Measurements from ENCODE around the gene ZDHHC3. TPM values are rescaled to one million over a fixed set of nuclear protein-coding genes. Genes with fewer than 3 reads are reported as not detected.
A peak's percentile ranks its signal among the peaks of the same experiment; 100 is the strongest.

The ZDHHC3 gene
- total RNA-seq, 2 donors from 2014 or later: 21.7 to 40.5 TPM

DNA sequence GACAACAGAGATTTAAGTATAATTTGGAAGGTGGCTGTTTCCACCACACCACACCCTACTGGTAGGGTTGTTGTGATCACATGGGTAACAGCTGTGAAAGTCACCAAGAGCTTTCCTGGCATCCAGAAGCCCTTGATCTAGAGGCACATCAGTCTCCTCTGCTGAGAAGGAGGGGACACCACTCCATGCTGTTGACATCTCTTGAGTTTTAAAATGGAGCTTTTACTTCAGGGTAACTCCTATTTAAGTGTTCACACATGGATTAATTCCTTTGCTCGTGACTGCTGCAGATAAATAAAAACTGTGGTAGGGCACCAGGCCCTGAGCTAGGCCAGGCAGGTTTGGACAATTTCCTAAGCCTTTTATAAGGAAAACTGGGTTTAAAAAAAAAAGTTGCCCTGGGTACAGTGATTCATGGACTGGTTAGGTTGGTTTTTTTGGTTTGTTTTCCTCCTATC lies 7.5 kb upstream of the ZDHHC3 start:
- H3K36me3 Mint-ChIP-seq: peaks cover 8 to 28% of the 10 kb centered on the region in 2 donors
- H3K27ac Mint-ChIP-seq: peak overlapping the region in 1 of 2 donors; percentile 30
- H3K9me3 Mint-ChIP-seq: no peaks in the 10 kb centered on the region
- ATAC-seq (no peak), DNase-seq (ENCODE audit: low spot score in 2 of 2) (no peak)

DNA sequence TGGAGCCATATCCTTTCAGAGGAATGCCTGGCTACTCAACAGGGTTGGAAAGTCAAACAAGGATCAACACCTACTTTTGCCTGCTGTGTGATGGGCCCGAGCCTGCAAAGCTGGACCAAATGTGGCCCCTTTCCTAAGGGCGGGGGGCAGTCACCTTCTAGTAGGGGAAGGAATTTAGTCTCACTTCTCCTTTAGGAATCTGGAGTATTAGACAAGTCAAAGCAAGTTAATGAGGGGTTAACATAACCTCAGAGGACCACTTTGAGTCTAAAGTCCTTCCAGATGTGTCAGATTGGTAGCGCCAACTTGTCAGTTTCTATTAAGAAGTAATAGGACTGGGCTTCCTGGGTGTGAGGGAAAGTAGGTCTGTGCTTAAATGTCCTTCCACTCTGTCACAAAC lies 6.8 kb upstream of the ZDHHC3 start:
- Mint-ChIP-seq H3K36me3 (peaks cover 8 to 31% of the 10 kb centered on the region in 2 donors), H3K9me3 (no peaks in the 10 kb centered on the region), H3K27ac (no peak overlapping the region)
- no peak for DNase-seq (ENCODE audit: low spot score in 2 of 2)
- no peak for ATAC-seq

DNA sequence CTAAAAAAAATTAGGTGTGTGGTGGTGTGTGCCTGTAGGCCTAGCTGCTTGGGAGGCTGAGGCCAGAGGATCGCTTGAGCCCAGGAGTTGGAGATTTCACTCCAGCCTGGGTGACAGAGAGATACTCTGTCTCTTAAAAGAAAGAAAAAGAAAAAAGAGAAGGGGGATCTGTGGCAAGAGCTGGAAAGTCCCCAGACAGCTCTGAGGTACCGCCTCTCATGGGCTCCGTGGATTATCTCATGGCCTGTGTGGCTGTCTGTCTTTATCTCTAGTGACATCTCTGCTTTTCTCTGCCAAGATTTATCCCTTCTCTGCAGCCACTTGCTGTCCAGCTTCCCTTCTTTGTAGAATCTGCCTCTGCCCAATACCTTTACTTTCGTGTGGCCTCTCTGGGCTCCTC lies 5.8 kb upstream of the ZDHHC3 start:
- ATAC-seq (peak; percentile 60 to 61), DNase-seq (ENCODE audit: low spot score in 2 of 2) (no peak)
- peaks cover 8 to 37% of the 10 kb centered on the region in 2 donors for H3K36me3 Mint-ChIP-seq
- H3K27ac Mint-ChIP-seq: peak overlapping the region; percentile 66
- H3K9me3 Mint-ChIP-seq: no peaks in the 10 kb centered on the region

DNA sequence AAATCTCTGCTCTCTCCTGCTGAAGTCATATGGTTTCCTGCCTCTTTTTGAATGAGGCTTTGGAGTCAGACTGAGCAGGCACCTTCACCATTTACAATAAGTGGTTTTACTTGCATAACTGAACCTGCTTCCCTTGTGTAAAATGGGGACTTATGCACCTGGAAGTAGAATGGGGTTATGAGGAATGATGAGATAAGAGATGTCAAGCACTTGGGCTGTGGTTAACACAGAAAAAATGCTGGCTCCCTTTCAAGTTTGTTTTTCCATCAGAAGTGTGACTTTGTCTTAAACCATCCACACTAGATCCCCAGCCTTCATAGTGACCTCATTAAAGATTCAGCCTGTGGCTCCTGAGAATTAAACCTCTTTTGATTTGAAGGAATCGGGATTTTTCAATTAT lies 5.2 kb upstream of the ZDHHC3 start:
- ATAC-seq: peak; percentile 44 to 52
- peaks cover 14 to 43% of the 10 kb centered on the region in 2 donors for H3K36me3 Mint-ChIP-seq
- H3K9me3 Mint-ChIP-seq: no peaks in the 10 kb centered on the region
- DNase-seq (ENCODE audit: low spot score in 2 of 2): no peak
- peak overlapping the region in 1 of 2 donors; percentile 66 for H3K27ac Mint-ChIP-seq

DNA sequence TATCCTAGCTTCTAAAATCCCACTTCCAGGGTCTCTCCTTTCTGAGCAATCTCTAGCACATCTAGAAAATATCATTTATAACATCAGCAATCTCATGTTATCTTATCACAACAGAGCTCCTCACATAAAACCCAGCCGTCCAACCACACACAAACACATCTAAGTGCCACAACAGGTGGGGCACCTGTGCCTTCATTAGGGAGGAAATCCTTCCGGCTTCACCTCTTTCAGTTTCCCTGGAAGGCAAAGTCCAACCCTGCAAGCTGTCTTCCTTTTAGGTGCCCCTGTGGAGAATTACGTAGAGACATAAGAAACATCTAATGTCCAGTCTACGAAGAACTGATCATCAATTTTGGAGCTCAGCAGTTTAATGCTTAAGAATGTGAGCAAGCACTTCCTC lies 1.6 kb downstream of the ZDHHC3 start:
- H3K36me3 Mint-ChIP-seq: peaks cover 8 to 25% of the 10 kb centered on the region in 2 donors
- no peak for DNase-seq (ENCODE audit: low spot score in 2 of 2)
- ATAC-seq: no peak
- H3K9me3 Mint-ChIP-seq: no peaks in the 10 kb centered on the region
- no peak overlapping the region for H3K27ac Mint-ChIP-seq

DNA sequence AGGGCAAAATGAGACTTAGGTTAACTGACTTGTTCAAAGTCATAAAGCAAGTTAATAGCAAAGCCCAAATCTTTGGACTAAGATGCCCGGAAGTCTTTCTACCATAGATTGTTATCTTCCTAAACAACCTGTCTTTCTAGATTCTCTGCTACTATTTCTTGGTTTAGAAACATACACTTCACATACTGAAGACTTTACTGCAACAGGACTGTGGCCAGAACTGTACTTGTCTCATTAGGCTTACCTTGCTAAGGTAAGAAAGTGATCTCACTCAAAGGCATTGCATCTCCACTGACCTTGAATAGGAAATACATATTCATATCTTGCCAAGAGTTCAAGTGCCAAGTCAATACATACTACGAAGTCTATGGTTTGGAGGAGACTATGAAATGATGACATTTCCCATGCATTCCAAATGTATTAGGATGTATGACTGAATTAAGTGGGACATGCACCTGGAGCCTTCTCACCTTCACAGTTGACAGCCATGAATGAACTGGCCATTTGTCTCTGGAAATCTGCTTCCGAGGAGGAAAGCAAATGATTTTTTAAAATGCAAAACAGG lies 5.0 kb downstream of the ZDHHC3 start:
- DNase-seq (ENCODE audit: low spot score in 2 of 2) (no peak), ATAC-seq (no peak)
- Mint-ChIP-seq H3K27ac (no peak overlapping the region), H3K9me3 (no peaks in the 10 kb centered on the region), H3K36me3 (no peaks in the 10 kb centered on the region)

DNA sequence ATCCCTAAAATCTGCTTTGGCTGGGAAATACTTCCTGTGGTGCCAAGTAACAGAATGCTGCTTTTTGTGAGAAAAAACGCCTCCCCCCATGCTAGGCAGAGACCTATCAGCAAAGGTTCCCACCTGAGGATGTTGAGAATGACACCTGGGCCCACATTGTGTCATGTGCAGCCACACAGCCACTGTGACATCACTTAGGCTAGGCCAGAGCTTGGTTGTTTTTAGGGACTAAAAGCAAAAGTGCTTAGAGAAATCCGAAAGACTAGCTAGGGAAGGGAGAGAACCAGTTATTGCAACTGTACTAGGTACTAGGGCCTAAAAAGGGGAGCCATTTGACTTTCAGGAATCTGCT lies 6.2 kb downstream of the ZDHHC3 start:
- Mint-ChIP-seq H3K36me3 (no peaks in the 10 kb centered on the region), H3K9me3 (no peaks in the 10 kb centered on the region), H3K27ac (no peak overlapping the region)
- DNase-seq (ENCODE audit: low spot score in 2 of 2) (no peak), ATAC-seq (no peak)

DNA sequence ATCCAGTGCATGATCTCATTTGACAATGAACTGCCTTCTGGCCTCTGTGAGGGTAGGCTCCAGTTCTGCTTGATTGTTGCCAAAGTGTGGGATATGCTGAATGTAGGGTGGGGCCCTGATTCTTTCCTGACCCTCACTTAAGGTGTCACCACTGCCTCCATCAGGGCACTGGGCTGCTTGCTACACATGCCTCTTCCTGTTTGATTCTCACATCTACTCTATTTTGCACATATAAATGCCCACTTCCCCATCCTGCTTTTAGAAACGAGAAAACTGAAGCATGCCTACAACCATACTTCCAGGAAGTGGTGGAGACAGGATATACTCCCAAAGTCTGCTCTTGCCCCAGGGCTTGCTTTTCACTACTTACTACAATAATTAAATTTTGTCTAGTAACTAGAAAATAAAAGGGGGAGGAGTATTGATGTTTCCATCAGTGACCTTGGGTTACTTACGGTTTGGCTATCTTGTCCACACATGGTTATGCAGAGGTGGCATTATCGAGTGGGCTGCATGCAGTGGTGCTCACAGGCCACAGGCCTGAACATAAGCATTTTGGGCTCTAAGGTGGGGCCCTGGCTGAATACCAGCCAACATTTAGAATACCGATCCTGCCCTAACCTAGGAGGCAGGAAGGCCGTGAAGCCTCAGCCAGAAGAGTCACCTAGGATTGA lies 6.7 kb downstream of the ZDHHC3 start:
- Mint-ChIP-seq H3K36me3 (no peaks in the 10 kb centered on the region), H3K27ac (no peak overlapping the region), H3K9me3 (no peaks in the 10 kb centered on the region)
- ATAC-seq: no peak
- DNase-seq (ENCODE audit: low spot score in 2 of 2): no peak

DNA sequence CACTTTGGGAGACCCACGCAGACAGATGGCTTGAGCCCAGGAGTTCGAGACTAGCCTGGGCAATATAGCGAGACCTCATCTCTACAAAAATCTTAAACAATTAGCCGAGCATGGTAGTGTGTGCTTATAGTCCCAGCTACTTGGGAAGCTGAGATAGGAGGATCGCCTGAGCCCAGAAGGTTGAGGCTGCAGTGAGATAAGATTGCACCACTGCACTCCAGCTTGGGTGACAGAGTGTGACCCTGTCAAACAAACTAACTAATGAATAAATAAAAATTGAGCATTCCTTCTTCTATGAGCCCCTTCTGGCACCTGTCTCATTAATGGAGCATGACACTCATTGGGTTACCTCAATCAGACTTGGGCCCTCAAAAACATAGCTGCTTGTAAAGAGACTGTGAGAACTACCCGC lies 7.5 kb downstream of the ZDHHC3 start:
- no peaks in the 10 kb centered on the region for H3K9me3 Mint-ChIP-seq
- ATAC-seq (no peak), DNase-seq (ENCODE audit: low spot score in 2 of 2) (no peak)
- no peaks in the 10 kb centered on the region for H3K36me3 Mint-ChIP-seq
- H3K27ac Mint-ChIP-seq: no peak overlapping the region

DNA sequence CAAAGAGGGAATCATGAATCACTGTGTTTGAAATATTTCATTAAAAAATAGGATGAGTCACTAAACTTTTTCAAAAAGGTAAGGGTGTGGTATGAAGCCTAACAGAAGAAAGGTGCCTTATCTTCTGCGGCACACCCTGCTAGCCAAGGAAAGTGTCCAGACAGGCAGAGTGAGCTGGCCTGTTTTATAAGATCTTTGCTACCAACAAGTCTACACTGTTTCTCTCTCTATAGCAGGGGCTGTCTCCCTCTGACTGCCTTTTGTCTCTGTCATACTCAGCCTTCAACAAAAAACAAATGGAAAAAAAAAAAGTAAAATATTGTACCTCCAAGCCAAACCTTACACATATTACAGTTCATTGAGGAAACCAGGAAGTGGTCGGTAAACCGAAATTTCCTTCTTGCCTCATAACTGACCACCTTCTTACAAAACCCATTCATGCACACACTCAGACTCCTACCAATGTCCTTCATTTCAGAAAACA lies 9.1 kb downstream of the ZDHHC3 start:
- Mint-ChIP-seq H3K9me3 (no peaks in the 10 kb centered on the region), H3K36me3 (no peaks in the 10 kb centered on the region), H3K27ac (peak overlapping the region in 1 of 2 donors; percentile 16)
- DNase-seq (ENCODE audit: low spot score in 2 of 2) (no peak), ATAC-seq (peak; percentile 51 to 60)

DNA sequence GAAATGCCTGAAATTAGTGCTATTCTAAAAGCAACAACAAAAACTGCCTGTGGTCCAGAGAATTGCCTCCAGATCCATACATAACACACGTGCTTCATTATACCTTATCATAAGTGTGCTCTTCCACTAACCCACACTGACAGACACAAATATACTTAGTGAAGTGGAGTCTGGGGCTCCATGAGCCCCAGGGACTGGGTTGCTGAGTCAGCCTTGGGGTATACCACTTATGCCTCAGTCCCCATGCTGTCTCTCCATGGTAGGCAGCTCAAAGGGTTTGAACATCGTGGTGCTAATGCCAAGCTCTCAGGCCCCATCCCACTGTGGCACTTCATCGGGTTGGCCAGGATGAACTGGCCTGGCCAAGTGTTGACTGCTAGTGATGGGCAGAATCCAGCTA lies 10.8 kb downstream of the ZDHHC3 start:
- Mint-ChIP-seq H3K27ac (no peak overlapping the region), H3K9me3 (no peaks in the 10 kb centered on the region), H3K36me3 (no peaks in the 10 kb centered on the region)
- DNase-seq (ENCODE audit: low spot score in 2 of 2) (no peak), ATAC-seq (no peak)

DNA sequence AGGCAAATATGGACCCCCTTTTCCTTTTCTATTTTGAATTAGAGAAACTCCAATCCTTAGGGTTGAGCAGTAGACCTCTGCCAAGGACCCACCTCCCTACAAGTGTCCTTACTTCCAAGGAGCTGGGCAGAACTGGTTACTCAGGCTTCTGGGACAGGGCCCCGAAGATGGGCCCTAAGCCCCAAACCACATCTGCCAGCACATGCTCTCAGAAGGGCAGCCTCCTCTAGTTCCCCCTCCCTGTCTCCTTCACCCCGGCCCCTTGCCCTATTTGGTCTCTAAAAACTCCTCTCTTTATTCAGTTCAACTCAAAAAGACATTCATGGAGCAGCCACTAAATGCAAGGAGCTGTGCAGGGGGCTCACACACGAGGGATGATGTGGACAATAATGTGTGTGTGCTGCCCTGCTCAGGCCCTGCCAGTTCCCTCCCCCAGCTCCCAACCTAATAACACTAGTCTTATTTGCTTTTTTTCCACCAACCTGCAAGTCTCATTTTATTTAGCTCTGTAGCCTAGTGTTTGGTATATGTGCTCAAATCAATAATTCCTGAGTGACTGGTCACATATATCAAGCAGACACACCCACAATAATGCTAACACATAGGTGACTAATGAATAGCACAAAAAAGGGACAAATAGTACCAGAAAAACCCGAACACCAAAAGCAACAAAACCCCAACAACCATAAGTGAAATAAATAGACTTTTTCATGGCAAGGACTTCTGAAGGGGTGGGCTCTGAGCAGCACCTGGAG lies 12.2 kb downstream of the ZDHHC3 start:
- Mint-ChIP-seq H3K9me3 (no peaks in the 10 kb centered on the region), H3K36me3 (no peaks in the 10 kb centered on the region), H3K27ac (no peak overlapping the region)
- ATAC-seq (no peak), DNase-seq (ENCODE audit: low spot score in 2 of 2) (no peak)

DNA sequence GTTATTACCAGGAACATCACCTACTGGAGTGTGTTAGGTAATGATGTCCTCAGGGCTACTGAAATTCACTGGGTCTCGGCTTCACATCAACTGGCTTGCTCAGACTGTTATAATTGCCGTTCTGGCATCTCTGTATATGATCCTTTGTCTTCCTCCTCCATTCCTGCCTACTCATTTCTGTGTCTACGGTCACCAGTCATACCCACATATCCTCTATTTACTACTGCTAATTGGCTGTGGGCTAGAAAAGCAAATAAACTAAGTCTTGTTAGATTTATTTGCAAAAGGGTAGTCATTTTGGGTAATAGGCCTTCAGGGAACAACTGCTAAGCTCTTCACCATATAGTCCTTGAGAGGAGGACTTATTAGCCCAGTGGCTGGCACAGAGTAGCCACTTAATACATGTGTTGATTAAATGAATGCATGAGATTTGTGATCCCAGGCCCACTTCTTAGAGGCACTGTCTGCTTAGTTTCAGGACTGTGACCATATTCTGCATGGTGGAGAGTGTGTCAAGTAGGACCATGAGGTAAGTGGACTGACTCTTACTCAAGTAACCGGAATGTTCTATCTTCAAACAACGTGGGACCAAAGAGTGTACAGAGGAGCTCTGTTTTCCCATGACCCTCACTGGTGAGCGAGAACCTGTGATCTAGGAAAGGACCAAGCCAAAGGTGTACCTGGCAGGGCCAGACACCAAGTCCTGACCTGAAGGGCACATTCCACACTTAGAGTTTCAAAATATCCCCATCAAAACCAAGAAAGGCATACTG lies 13.2 kb downstream of the ZDHHC3 start:
- ATAC-seq: no peak
- no peak overlapping the region for H3K27ac Mint-ChIP-seq
- H3K9me3 Mint-ChIP-seq: no peaks in the 10 kb centered on the region

DNA sequence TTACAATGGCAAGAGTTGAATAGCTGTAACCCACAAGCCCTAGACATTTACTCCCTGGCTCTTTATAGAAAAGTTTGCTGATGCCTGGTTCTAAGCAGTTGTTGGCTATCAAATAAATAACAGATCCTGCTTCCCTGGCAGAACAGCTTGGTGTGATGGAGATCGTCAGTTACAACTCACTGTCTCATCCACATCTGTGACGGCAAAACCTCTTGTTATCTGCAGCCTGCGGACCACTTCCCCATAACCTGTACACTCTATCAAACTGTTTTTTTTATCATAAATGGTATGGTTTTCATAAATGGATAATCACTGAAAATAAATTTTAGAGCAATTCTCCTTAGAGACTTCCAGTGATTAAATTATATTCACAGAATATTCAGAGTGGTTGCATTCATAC lies 14.1 kb downstream of the ZDHHC3 start:
- Mint-ChIP-seq H3K9me3 (no peaks in the 10 kb centered on the region), H3K27ac (no peak overlapping the region), H3K36me3 (peaks cover 0 to 4% of the 10 kb centered on the region in 2 donors)
- no peak for DNase-seq (ENCODE audit: low spot score in 2 of 2)
- no peak for ATAC-seq

More for the DNA sequence above, 13.2 kb downstream of the ZDHHC3 start:
- no peaks in the 10 kb centered on the region for H3K36me3 Mint-ChIP-seq
- DNase-seq (ENCODE audit: low spot score in 2 of 2): no peak

DNA sequence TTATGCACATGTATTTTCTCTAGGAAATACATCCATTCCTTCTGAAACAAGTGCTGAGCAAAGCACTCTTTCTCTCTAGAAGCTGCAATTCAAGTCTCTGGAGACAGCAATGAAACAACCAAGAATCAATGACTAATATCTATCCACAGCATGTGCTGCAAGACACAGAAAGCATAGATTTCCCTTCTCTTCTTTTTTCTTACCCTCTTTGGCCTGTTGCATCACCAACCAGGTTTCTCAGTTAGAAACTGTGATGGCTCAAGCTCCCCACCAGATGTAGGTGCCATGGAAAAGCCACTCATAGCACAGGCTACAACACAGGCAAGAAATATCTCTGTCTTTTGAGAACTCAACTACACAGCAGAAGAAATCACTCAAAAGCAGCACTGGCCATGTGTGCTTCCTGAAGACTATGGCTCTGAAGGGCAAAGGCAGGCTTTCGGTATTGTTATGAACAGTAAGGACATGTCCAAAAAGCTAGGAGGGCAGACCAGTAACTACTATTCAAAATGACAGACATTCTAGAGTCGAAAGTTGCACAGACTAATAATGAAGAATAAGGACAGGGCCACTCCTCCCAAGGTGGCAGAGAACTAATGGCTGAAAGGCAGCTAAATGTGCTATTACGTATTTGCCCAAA lies 15.5 kb downstream of the ZDHHC3 start:
- Mint-ChIP-seq H3K36me3 (peaks cover 0 to 5% of the 10 kb centered on the region in 2 donors), H3K9me3 (no peaks in the 10 kb centered on the region), H3K27ac (no peak overlapping the region)
- peak in 1 of 2 donors; percentile 79 for ATAC-seq
- DNase-seq (ENCODE audit: low spot score in 2 of 2): no peak

DNA sequence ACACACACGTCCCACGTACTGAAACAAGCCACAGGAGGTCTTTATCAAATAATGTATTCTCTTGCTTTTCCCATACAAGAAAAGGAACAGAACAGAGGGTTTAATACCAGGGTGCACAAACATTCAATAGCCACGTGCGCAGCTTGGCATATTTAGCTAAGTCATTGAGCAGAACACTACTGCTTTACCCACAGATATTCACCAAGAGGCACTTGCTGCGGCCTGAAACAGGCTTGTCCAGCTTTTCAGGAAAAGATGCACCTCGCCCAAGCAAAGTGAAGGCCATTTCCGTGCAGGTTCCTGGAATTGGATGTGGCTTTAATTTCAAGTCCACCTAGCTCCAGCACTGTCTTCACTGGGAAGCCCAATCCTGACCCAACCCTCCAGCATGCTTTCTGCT lies 17.6 kb downstream of the ZDHHC3 start:
- Mint-ChIP-seq H3K9me3 (no peaks in the 10 kb centered on the region), H3K36me3 (peaks cover 0 to 5% of the 10 kb centered on the region in 2 donors), H3K27ac (no peak overlapping the region)
- DNase-seq (ENCODE audit: low spot score in 2 of 2): no peak
- ATAC-seq: no peak

Data from activated naive CD4-positive, alpha-beta T cell treated with anti-CD3 and anti-CD28 coated beads, Interleukin-2, amount 50 U/mL, for 72 hours (primary cell).